GM21381 (cell line): ENCODE measurements around the gene ADAM12.

ENCODE experiments used
- ATAC-seq: cut with Tn5 transposase; IDR thresholded peaks from one replicate; pipeline ENCODE4 v1.9.1; 2021; ENCODE audit warnings: mild to moderate bottlenecking, moderate library complexity; ENCODE audit not compliant: unreplicated experiment

The ADAM12 gene

DNA sequence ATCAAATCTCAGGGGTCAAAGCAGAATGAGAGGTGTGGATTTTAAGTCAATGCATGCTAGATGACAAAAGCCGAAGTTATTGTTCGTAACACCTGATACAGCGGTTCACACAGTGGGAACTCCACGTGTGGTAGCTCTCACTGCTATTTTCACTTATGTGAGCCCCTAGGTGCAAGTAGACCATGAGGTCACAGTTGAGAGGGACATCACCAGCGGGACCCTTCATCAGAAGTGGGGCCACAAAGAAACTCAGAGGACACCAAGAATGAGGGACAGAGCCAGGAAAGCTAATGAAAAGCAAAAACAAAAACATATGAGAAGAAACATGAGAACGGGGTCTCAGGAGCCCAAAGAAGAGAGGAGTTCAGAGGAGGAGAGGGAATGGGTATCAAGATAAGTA is 63.5 kb downstream of the ADAM12 start:
- ATAC-seq: no peak

DNA sequence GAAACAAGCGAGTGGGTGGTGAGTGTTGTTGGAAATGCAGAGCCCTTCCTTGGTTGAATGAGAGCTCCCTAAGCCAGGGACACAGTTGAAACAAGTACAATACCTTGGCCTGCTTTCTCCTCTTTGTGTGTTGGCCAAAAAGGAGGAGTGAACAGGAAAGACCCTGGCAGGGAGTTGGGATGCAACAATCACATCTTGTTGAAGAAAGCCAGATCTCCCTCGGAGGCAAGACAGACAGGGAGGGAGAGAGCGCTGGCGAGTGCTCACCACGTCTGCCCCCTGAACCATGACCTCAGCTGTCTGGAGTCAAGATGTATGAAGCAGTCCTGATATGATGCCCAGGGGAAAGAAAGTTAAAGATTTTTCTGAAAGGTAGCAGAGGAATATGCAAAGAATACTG is 66.8 kb downstream of the ADAM12 start:
- no peak for ATAC-seq

DNA sequence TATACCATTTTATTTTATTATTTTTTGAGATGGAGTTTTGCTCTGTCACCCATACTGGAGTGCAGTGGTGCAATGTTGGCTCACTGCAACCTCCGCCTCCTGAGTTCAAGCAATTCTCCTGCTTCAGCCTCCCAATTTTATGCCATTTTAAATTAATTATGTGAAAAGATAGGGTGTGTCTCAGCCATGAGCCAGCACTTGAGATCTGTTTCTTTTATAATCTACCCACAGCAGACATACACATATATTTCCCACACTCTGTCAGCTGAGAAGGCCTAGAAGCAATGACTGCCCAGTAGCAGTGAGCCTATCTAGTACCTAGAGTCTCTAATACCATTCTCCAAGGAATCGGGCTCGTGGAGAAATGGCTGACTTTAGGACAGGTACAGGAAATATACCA is 70.5 kb downstream of the ADAM12 start:
- ATAC-seq: no peak

DNA sequence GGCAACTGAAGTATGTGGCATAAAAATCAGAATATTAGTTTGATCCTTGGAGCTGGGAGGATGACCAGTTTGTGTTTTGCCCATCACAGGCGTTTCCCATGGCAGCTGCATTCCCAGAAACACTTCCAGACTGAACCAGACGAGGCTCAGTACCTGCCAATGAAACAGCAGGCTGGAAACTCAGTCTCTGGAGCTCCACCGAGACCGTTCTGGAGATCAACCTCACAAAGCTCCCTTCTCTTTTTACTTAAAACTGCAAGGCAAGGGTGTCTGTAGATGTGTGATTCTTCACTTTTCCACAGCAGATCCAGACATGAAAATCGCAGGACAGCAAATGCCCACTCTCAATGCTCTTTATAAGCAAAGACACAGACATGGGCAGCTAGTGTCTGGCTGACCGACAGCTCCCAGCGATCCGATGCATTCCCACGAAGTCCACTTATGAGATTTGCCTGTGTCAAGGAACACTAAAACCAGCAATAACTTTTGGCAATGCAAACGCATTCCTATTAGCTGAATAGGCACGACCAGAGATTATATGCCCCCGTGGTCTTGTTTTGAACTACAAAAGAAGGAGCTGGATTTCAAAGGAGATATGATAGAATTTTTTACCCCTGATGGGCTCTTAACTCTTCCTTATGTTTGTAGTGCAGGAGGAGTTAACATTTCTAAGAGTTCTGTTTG is 72.6 kb downstream of the ADAM12 start:
- no peak for ATAC-seq

DNA sequence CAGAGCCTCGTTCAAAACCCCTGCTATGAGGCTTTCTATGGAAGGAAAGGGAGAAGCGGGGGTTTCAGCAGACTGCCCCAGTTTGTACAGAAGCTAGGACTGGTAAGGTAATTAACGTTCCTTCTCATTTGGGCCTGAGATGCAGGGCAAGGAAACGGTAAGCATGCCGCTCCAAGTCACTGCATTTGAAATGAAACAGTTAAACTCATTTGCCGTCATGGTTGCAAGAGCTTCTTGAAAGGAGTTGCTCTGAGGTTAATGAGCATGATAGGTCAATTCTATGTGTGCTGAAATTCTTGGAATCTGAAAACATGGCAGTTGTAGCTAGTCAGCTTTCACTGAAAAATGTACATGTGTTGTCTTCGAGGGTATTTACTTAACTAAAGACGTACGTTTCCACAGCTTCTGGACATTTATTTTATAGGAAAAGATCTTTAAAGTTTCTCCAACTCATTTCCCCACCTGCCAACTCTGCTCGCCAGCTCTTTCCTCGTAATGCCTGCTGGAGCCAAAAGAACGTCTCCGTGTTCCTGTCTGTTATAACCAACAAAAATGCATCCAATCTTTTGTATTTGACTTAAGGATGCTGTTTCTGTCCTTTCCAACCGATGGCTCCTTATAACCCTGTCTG is 73.3 kb downstream of the ADAM12 start:
- no peak for ATAC-seq

DNA sequence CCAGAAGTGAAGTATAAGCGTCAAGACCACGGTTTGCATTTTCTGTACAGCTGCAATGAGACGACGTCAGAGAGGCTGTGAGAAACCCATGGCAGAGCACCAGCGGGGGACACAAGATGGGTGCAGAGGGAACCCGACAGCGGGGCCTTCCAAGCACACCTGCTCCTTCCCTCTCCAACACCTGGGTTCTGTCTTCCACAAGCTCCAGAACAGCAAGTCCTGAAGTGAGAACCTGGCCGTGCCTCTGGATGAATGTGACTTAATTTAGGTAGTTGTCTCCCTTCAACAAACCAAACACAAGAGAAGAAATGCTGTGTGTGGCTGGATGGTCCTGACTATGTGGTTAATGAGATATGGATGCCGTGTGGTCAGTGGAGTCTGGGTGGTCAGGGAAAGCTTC is 76.1 kb downstream of the ADAM12 start:
- ATAC-seq: no peak

DNA sequence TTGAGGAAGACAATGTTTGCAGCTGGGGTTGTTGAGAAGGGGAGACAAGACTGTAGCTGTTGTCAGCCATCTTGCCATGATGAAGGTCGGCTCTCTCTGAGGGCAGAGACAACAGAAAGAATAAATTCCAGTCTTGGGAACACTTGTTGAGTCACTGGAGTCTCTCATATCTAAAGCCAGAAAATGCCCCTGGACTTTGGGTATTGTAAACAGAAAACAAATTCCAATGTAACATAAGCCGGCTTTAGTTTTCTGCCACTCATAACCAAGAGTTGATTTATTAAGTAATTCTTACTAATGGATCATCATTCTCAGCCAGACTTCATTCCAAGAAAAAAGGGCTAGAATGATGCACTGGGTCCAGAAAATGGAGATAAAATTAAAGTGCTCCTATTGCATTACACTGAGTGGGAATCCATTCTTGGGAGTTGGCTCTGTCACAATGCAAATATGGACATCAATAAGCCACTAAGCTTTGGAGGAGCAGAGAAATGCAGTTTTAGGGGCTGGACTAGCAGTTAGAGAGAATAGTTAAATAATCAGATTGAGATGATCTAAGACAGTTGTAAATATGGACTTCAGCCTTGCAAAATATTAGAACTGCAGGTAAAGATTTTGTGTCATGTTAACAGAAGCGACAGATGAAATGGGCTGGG is 78.9 kb downstream of the ADAM12 start:
- no peak for ATAC-seq

DNA sequence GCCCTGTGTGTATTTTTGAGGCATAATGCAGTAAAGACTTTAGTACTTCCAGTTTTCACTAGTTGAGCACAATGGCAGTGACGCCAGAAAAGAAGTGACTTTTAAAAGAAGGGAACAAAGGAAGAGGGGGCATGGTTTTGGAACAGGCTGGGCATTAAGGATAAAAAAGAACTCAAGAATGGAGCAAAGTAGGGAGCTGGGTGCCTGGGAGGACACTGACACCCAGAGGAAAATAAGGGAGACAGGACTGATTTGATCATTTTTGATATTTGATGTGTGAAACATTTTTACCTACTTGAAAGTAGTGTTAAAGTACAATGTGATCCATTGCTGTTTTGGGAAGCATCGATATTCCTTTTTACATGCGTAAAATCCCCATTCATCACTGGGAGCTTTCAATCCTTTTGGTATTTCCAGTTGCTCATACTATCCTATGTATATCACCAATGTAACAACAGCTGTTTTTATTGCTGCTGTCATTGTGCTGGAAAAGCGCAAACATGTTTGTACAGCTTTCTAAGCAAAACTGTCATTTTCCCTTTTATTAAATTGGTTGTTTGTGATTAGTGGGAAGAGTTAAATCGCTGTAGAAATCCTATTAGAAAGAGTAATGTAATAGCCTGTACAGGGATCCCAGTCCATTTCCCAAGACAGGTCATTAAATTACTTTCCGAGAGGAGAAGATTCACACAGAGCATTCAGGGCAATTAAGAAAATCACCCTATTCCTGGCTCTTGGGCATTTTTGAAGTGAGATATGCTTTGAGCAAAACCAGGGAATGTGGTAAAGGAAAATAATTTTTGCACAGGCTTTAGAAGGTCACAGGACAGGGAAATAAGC is 85.2 kb downstream of the ADAM12 start:
- ATAC-seq: no peak

DNA sequence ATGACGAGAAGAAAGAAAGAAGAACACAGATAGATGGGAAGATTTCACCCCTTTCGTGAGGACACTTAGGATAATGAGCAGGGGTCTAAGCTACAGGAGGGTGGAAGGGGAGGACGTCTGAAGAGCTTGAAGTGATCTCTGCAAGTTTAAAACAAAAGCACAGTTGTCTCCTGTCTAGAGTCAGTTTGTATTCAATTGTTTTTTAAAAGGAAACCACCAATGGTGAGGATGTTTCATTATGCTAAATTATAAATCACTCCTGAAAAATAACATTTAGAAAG is 85.9 kb downstream of the ADAM12 start:
- ATAC-seq: no peak

DNA sequence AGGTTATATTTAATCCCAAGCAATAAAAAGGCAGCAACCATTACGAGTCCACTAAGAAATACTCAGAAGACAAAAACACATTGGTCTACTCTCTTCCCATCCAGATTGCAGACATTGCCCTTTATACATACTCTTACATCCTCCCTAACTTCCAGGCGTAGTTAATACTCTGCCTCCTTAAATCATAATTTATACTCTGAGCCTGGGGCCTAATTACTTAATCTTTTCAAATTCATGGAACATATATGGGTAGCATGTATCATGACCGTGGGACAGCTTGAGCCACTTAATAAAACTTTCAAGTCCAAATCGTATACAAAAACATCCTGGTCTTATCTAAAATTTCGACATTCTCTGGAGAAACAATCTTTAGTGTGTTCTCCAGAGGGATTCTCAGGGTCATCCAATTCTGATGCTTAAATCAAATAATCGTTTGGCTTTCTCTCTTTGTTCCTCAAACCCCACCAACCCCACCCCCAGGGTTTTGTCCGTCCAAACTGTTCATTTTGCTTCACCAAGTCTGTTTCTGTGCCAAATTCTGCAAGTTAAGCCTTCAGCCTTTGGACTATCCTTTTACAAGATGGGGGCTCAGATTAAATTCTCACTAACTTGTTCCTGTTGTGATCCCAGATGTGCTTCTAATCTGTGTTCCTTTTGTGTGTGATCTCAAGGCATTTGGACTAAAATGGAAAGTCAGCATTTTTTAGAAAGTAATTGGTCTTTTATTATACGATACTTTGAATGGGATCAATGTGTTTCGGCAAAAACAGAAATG is 86.4 kb downstream of the ADAM12 start:
- ATAC-seq: no peak

DNA sequence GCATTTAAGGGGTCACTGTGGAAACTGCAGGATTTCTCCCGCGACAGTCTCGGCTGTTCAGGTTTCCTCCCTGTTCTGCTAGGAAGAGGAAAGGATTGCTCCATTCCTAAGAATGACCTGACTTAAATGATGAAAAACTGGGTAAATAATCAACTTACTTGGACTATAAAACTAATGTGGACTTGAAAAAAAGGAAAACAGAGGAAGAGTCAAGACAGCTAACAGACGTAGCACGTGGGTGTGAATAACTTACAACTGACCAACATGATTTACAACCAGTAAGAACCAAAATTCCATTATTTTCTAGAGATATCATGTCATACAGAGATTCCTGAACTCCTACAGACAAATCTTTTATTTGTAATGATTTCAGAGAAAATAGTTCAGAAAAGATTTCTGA is 93.8 kb downstream of the ADAM12 start:
- ATAC-seq: no peak

DNA sequence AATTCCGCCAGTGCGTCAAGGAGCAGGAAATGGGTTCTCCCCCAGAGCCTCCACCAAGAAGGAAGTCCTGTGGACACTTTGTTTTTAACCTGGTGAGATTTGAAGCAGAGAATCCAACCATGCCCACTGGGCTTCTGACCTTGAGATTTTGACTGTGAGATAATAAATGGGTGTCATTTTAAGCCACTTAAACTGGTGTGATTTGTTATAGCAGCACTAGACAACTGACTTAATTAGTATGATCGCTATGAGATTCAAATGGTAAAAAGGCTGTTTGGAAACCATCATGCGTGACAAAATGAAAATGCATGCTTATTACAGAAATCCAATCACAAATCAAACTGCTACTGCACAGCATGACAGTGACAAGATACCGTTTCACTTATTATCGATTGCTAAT is 98.0 kb downstream of the ADAM12 start:
- no peak for ATAC-seq

DNA sequence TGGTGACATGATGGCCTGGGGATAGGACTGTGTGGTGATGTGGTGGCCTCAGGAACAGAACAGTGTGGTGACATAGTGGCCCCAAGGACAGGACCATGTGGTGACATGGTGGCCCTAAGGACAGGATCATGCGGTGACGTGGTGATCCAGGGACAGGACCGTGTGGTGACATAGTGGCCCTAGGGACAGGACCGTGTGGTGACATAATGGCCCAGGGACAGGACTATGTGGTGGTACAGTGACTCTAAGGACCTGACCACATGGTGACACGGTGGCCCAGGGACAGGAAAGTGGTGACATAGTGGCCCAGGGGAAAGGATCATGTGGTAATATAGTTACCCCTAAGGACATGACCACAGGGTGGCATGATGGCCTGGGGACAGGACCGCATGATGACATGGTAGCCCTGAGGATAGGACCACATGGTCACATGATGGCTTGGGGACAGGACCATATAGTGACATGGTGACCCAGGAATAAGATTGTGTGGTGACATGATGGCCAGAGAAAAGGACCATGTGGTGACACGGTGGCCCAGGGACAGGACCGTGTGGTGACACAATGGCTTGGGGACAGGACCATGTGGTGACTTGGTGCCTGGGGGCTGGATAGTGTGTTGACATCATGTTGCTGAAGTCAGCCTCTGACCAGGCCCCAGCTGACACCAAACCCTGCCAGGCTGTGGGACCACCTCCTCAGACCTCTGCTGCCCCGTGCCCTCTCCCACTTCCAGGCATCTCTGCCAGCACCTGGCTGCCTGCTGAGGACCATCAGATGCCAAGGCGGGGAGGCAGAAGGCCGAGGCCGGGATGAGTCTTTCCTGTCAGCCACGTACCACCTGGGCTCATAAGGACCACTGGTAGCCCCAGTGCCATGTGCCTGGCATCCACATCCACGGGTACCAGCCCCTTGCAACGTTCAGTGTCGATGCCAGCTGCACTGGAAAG is 99.5 kb downstream of the ADAM12 start:
- ATAC-seq: no peak

DNA sequence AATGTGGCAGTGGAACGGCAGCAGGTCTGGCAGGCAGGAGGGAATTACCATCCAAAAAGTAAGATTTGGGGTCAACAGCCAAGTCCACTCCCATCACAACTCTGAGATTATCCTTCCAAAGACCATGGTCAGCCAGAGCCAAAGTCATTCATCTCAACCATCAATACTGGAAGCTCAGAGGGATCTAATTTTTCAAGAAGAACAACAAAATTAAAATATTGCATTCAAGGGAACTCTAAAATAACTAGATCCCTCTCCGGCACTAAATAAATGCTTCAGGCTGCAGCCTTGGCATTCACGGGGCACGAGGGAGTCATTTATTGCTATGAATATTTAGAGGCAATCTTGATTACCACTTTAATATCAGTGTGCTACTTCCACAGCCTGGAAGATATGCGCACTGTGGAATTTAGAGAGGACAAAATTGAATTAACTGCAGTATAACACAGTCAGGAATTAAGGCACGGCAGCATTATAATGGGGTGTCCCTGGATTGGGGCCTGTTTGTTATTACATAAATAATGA is 102.0 kb downstream of the ADAM12 start:
- ATAC-seq: no peak

DNA sequence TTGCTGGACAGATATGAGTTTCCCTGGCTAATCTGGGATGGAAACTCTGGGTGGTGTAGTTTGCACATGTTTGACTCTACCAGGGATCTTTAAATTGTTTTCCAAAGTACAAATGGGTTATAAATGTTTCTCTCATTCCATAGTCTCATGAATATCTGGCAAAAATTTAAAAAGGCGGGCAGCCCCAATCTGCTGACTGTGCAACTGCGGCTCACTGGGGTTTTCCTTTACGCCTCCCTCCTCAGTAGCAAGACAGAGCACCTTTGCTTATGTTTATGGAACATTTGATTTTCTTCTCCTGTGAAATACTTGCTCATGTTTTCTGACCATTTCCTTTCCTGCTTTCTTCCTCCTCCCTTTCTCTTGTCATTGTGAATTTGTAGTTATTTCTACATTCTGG is 105.0 kb downstream of the ADAM12 start:
- ATAC-seq: no peak

DNA sequence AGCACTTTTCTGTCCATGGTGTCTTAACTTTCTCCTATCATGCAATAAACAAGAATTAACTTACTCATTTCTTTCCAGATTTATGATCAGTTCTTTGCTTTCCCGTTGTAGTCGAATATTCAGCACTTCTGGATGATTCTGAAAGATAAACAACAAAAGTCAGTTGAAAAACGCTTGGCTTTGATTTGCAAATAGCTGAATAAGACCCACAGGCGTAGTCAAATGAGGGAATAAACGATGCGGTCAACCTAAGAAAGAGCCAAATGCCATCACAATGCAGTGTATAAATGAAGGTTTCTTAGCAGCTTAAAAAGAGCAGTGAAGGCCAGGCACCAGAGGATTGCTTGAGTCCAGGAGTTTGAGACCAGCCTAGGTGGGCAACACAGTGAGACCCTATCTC is 109.4 kb downstream of the ADAM12 start:
- ATAC-seq: no peak

DNA sequence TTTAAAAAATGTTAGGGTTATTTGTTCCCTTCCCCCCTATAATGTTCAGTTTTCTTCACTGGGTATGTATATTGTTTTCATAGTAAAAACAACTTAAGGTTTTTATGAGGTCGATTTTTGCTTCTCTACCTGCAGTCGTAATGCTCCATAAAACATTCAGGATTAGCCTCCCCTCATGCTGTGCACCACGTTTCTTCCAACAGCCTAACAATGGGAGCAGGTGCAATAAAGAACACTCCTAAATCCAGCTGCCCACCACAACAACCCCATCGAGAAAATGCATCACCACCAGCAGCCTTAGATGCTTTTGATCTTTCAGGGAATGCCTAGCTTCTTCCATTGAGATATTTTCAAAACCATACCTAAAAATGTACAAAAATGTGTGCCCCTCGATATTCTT is 111.1 kb downstream of the ADAM12 start:
- no peak for ATAC-seq

DNA sequence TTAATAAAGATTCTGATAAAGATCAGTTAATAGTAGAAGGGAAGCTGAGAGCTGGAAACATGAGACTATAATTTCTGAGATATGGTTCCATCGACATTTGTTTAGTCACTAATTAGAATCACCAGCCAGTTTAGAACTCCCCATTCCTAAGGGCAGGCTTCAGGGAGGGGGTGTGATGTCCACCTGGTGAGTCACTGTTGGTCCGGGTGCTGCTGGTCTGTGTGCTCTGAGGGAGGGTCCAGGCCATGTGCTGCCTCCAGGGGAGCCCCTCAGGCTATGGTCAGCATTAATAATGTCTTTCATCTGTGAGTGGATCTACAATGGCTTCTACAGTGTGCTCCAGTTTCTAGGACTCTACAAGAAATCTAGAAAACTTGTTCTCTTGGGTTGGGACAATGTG is 115.8 kb downstream of the ADAM12 start:
- ATAC-seq: no peak

DNA sequence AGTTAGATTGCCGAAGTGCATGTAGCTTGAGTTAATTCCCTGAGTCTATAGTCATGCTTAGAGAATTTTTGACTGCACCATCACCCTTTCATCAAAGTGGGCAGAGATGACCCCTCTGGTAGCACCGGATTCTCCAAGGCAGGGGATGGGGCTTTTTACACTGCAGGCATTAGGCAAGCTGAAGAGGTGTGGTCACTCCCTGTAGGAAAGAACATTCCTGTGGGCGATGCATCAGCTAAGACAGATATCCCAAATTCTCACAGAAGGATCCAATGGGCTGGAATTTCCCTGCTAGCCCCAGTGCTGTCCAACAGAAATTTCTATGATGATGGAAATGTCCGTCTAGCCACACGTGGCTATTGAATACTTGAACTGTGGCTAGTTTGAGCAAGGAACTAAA is 118.2 kb downstream of the ADAM12 start:
- no peak for ATAC-seq
